Fibroblast of skin of right quadriceps (primary cell): ENCODE measurements around the gene KCNA4.
"Not testable (repeated sequence)": the region's sequence is repeated elsewhere in the genome, so short reads cannot be mapped to it uniquely, and the experiment has no call there.

Source experiments
- DNase-seq: peaks from one replicate; pipeline ENCODE4 v3.0.0-alpha.2; 2013

KCNA4 gene

GRCh38 chr11:30016588-30017363 is at the start of gene KCNA4:
Gene KCNA4, minus strand, starts transcription at chr11:30017030. Its CDS starts 4,352 bp downstream, at chr11:30012678.
- peak; percentile 16 for DNase-seq

DNA sequence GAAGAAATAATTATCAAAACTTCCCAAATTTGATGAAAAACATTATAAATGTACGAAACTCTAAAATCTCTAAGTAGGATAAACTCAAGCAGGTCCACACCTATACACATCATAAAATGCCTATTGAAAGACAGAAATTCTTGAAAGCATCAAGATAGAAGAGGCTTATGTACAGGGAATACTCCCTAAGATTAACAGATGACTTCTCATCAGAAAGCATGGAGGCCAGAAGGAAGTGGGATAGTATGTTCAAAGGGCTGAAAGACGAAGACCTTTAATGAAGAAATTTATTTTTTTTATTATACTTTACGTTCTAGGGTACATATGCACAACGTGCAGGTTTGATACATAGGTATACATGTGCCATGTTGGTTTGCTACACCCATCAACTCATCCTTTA is 45.3 kb upstream of the KCNA4 start:
- DNase-seq = no peak

DNA sequence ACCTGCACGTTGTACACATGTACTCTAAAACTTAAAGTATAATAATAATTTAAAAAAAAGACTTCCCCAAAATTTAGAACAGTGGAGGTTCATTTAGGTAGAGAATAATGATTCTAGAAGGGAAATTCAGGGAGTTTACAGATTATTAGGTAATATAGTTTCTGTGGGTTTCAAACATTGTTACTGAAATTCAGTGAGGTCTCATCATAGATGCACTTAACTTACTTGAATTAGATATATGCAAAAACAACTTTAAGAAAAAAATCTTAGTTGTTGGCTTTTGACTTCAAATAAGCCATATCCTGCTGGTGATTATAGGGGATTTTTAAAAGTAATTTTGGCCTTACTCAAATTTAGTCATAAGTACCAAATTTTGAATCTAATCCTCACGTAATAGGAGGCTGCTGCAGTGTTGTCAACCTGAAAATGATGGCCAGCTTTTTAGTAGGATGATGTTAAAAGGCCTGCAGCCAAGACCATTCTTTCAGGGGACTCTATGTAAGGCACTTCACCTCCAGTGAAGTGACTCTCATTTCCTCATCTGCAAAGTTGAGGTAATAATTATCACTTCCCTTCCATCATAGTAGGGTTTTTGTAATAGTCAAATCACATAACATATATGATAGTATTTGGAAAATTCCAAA is 42.5 kb upstream of the KCNA4 start:
- DNase-seq = no peak

DNA sequence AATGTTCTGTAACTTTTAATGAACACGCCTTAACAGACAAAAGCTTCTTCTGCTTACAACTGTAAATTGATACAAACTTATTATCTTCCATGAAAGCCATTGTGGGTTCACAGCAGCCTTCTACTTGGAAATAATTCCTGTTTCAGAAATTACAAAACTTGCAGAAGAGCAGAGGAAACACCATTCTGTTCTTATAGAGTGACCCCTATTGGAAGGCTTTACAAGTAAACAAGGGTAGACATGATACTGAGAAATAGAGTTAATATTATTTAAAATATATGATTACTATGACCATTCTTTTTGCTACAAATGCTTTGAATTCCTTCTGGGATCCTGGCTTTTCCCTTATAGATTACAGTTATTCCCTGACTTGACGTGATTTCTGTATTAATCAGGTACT is 32.4 kb upstream of the KCNA4 start:
- no peak for DNase-seq

DNA sequence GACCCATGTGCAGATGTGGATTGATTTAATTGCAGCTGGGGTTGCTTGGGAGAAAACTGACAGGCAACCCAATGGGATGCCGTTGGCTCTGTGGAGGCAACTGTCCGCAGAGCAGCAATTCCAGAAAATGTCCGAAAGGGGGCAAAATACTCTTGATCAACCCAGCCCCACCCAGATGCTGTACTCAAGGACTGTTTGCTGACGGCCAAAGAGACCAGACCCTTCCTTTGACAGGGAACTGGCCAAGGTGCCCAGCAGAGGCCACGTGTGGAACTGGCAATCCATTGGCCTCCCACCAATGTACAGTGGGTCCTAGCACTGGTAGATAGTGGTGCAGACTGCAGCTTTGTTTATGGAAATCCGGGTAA is 29.7 kb upstream of the KCNA4 start:
- no peak for DNase-seq

- no peak for DNase-seq
These were observed 29.2 kb upstream of the KCNA4 start for GRCh38 chr11:30045921-30046577.

DNA sequence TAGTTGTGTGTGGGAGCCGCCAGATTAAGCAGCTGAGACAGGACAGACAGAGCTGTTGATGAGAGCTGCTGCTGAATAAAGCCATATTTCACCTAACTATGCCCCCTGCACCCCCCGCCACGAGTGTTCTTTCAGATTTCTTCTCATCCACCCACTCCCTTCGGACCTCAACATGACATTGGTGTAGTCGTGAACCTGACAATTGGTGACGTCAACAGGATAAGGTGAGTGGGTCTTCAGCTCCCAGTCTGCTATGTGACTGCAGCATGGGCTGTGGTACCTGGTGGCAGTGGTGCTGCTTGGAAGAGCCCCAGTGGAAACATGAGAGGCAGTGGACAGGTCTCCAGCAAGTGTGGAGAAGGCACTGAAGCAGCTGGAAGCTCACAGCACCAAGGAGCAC is 28.3 kb upstream of the KCNA4 start:
- DNase-seq = no peak

DNA sequence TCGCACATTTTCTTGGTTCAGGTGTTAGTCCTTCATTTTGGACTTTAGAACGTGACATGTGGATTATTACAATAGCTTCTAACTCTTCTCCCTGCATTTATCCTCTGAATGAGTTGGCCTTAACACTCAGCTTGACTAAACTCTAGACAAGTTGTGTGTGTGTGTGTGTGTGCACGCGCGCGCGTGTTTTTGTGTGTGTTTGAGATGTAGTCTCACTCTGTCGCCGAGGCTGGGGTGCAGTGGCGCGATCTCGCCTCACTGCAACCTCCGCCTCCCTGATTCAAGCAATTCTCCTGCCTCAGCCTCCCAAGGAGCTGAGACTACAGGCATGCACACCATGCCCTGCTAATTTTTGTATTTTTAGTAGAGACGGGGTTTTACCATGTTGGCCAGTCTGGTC is 24.3 kb upstream of the KCNA4 start:
- no peak for DNase-seq

GRCh38 chr11:30034746-30035145 is 17.9 kb upstream of the KCNA4 start:
- DNase-seq = not testable (repeated sequence)

DNA sequence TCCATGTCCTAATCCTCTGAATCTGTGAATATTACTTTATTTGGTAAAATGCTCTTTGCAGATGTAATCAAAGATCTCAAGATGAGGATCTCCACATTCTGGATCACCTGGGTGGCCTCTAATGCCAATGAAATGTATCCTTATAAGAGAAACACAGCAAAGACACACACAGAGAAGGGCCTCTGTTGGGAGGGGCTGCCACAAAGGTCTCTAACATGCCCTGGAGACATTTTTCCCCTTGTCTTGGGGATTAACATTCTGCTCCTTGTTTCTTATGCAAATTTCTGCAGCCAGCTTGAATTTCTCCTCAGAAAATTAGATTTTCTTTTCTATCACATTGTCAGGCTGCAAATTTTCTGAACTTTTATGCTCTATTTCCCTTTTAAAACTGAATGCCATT is 17.3 kb upstream of the KCNA4 start:
- DNase-seq = not testable (repeated sequence)

GRCh38 chr11:30025396-30026139 is 8.7 kb upstream of the KCNA4 start:
- no peak for DNase-seq

DNA sequence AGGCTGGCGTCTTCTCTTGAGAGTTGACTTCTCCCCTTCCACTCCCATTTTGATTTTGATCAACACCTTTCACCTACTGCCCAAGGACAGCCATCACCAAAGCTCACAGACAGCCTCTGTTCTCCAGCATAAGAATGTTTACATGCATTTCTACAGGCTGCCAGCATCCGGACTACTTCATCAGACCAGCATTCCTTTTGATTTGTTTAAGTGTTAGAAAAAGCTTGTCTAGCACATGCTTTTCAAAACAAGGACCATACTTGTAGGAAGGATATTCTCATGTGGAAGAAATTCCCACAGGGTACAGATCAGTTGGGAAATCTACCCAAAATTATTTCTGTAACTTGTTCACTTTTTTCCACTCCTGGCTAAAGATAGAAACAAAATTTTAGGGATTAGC is 6.2 kb upstream of the KCNA4 start:
- no peak for DNase-seq

- no peak for DNase-seq
These were observed 2.7 kb upstream of the KCNA4 start for GRCh38 chr11:30019481-30019880.

DNA sequence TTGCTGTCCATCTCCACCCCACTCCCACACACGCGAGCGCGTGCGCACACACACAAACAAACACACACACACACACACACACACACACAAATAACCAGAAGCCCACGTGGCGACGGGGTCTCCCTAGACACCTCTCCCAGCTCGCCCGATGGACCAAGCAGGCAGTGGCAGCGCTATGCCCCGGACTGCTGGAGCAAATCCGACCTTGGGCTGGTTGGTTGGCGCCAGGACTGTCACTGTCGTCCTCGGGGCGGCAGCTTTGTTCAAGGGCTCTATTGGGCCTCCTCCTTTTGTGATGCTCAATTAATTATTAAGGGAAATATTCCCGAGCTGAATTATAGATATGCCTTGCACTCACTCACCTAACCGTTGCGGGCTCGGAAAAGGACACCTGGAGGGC is 1.7 kb upstream of the KCNA4 start:
- DNase-seq = no peak

DNA sequence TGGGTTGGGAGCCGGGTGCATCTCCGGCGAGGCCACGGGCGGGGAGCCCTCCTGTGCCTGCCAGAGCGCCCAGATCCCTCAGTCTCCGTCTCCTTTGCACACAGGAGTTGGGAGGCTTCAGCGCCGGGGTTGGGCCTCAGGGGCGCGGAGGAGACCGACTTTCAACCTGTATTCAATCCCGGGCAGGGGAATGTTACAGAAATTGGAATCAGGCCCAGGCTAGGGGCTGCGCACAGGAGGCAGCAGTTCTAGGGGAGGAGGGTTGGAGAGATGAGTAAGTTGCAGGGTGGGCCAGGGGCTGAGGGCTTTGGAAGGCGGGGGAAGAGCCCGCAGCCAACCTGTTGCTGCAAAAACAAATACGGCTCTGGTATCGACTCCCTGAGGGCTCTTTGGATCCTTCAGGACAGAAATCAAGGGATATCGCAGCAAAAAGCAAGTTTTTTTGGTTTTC is 640 bp upstream of the KCNA4 start:
- DNase-seq = no peak

- no peak for DNase-seq
These were observed 961 bp downstream of the KCNA4 start for GRCh38 chr11:30015725-30016412.

GRCh38 chr11:30012346-30012745 is 4.5 kb downstream of the KCNA4 start:
- DNase-seq = no peak

- no peak for DNase-seq
These were observed 7.8 kb downstream of the KCNA4 start for GRCh38 chr11:30009060-30009459.

DNA sequence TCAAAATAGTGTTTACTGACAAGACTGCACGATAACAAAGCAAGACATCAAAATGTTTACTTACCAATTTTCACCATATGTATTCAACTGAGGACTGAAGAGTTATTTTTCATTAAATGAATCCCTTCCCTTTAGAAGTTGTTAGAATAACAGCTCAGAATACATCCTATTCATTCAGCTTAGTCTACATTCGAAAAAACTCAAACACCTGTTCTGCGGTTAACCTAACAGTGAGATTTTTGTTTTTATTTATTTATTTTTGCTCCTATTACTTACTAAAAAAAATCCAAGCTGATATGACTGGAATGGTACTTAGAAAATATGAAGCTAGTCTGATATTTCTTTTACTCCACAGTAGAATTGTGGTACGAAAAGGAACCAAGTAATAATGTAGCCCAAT is 10.0 kb downstream of the KCNA4 start:
- no peak for DNase-seq

GRCh38 chr11:30002157-30002785 is 14.6 kb downstream of the KCNA4 start:
- DNase-seq = no peak

DNA sequence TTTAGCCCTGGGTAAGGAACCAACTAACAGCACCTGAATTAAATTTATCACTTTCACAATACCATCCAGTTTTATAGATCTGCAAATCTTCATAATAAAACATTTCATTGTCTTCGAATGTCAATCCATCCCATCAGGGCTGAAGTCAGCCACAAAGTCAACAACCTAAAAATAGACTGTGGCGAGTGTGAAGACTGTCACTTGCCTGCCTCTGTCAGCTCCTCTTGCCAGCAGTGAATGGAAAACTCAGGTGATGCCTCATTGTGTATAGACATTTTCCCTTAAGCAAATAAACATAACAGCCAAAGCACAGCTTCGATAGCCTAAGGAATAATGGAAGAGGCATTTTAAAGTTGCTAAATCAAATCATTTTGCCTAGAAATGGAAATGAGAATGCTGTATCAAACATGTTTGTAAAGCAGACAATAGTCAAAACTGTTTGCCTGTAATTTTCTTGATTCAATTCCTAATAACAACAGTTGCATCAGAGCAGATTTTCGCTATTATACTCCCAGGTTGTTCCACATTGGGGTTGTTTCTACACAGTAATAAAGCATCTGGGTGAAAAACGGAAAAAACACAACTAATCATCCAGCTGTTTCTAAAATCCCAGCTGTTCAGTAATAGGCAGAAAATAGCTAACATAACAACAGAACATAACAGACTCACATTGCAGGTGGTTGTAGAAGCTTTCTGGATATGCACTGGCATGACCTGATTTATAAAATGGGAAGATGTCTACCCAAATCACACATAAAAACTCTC is 15.7 kb downstream of the KCNA4 start:
- DNase-seq = no peak
